Measurements from ENCODE around the gene CYP4F22. TPM values are rescaled to one million over a fixed set of nuclear protein-coding genes. Genes with fewer than 3 reads are reported as not detected.

CYP4F22 gene
- total and polyA plus RNA-seq, 2 experiments from 2014 or later = not detected

- H3K79me2 ChIP-seq (ENCODE audit: insufficient read depth) = no peaks in the 10 kb centered on the region
- H3K4me3 ChIP-seq = no peak overlapping the region
- DNase-seq = peak; percentile 47
- H3K9me2 ChIP-seq (ENCODE audit: insufficient read depth) = no peaks in the 10 kb centered on the region
- peak overlapping the region; percentile 12 for H3K4me2 ChIP-seq (ENCODE audit: unreplicated experiment)
- peaks cover 4% of the 10 kb centered on the region; the same call in 1 of the 2 replicates for H3F3A ChIP-seq (ENCODE audit: insufficient read depth)
- in situ Hi-C loops (cut with MboI) = loop anchor here (10.0 kb wide), 1 partner anchor 457 kb away; no protein-coding TSS in a partner anchor
- H3K27me3 ChIP-seq (replicated peaks; ENCODE audit: insufficient read depth) = no peaks in the 10 kb centered on the region
- no peak for TF ChIP-seq EZH2 (IDR thresholded peaks at IDR 0.05; ENCODE audit: insufficient read depth, poor library complexity, severe bottlenecking)
- TF ChIP-seq EZH2phosphoT487 (IDR thresholded peaks at IDR 0.05; ENCODE audit: insufficient read depth, low read depth) = no peak
- H2AFZ ChIP-seq = peak overlapping the region; percentile 54; the same call in 1 of the 2 replicates
- H3K9me3 ChIP-seq (ENCODE audit: low read depth) = no peaks in the 10 kb centered on the region
- no peaks in the 10 kb centered on the region for H4K20me1 ChIP-seq (ENCODE audit: insufficient read depth)
- H3K9ac ChIP-seq = no peak overlapping the region
- H3K36me3 ChIP-seq (ENCODE audit: low read depth) = no peaks in the 10 kb centered on the region
- no peak overlapping the region for H3K27ac ChIP-seq
- H3K4me1 ChIP-seq (ENCODE audit: insufficient read depth) = peaks cover 4% of the 10 kb centered on the region; the same call in 1 of the 2 replicates
- WGBS, 2 experiments (ENCODE audit: low coverage in 1 of 2, low lambda C conversion rate in 2 of 2, missing lambda C conversion rate in 2 of 2) = 9 to 11% methylated on average over 27 to 37 of the region's 40 CpGs
Measured at GRCh38 chr19:15551293-15552004, 43.1 kb downstream of the CYP4F22 start.

- Histone ChIP-seq H3K27ac (peak overlapping the region; percentile 53), H3K4me1 (ENCODE audit: insufficient read depth) (peaks cover 4% of the 10 kb centered on the region; the same call in 1 of the 2 replicates), H3K36me3 (ENCODE audit: low read depth) (no peaks in the 10 kb centered on the region), H3F3A (ENCODE audit: insufficient read depth) (peaks cover 4% of the 10 kb centered on the region; the same call in 1 of the 2 replicates), H3K27me3 (replicated peaks; ENCODE audit: insufficient read depth) (no peaks in the 10 kb centered on the region), H3K9ac (peak overlapping the region; percentile 83), H3K4me2 (ENCODE audit: unreplicated experiment) (peak overlapping the region; percentile 79), H3K4me3 (peak overlapping the region; percentile 71), H3K9me3 (ENCODE audit: low read depth) (no peaks in the 10 kb centered on the region), H3K9me2 (ENCODE audit: insufficient read depth) (no peaks in the 10 kb centered on the region), H2AFZ (peak overlapping the region; percentile 77), H3K79me2 (ENCODE audit: insufficient read depth) (no peaks in the 10 kb centered on the region), H4K20me1 (ENCODE audit: insufficient read depth) (no peaks in the 10 kb centered on the region)
- peak; percentile 36 for DNase-seq
- 5 to 6% methylated on average over 16 to 17 of the region's 17 CpGs for WGBS, 2 experiments (ENCODE audit: low coverage in 1 of 2, low lambda C conversion rate in 2 of 2, missing lambda C conversion rate in 2 of 2)
- in situ Hi-C loops (cut with MboI) = loop anchor here (5.0 to 10.0 kb wide), 2 partner anchors 383 to 460 kb away; no protein-coding TSS in a partner anchor
- no peak for TF ChIP-seq EZH2 (IDR thresholded peaks at IDR 0.05; ENCODE audit: insufficient read depth, poor library complexity, severe bottlenecking)
- no peak for TF ChIP-seq EZH2phosphoT487 (IDR thresholded peaks at IDR 0.05; ENCODE audit: insufficient read depth, low read depth)
Measured at GRCh38 chr19:15555021-15555420, 46.7 kb downstream of the CYP4F22 start.

- TF ChIP-seq EZH2 (IDR thresholded peaks at IDR 0.05; ENCODE audit: insufficient read depth, poor library complexity, severe bottlenecking) = no peak
- no peak for TF ChIP-seq EZH2phosphoT487 (IDR thresholded peaks at IDR 0.05; ENCODE audit: insufficient read depth, low read depth)
- Histone ChIP-seq H3K9me2 (ENCODE audit: insufficient read depth) (no peaks in the 10 kb centered on the region), H3K4me2 (ENCODE audit: unreplicated experiment) (peak overlapping the region; percentile 79), H3K4me3 (peak overlapping the region; percentile 71), H2AFZ (peak overlapping the region; percentile 77), H3K27ac (peak overlapping the region; percentile 53), H3K9ac (peak overlapping the region; percentile 83), H3K4me1 (ENCODE audit: insufficient read depth) (peaks cover 4% of the 10 kb centered on the region; the same call in 1 of the 2 replicates), H3F3A (ENCODE audit: insufficient read depth) (peaks cover 4% of the 10 kb centered on the region; the same call in 1 of the 2 replicates), H3K79me2 (ENCODE audit: insufficient read depth) (no peaks in the 10 kb centered on the region), H4K20me1 (ENCODE audit: insufficient read depth) (no peaks in the 10 kb centered on the region), H3K36me3 (ENCODE audit: low read depth) (no peaks in the 10 kb centered on the region), H3K9me3 (ENCODE audit: low read depth) (no peaks in the 10 kb centered on the region), H3K27me3 (replicated peaks; ENCODE audit: insufficient read depth) (no peaks in the 10 kb centered on the region)
- DNase-seq = peak; percentile 98
- WGBS, 2 experiments (ENCODE audit: low coverage in 1 of 2, low lambda C conversion rate in 2 of 2, missing lambda C conversion rate in 2 of 2) = 1% methylated on average over 40 to 49 of the region's 49 CpGs
- in situ Hi-C loops (cut with MboI) = loop anchor here (5.0 to 10.0 kb wide), 2 partner anchors 384 to 461 kb away; no protein-coding TSS in a partner anchor
Measured at GRCh38 chr19:15555759-15556633, 47.7 kb downstream of the CYP4F22 start.

GRCh38 chr19:15556634-15557181 lies 48.4 kb downstream of the CYP4F22 start:
- TF ChIP-seq EZH2phosphoT487 (IDR thresholded peaks at IDR 0.05; ENCODE audit: insufficient read depth, low read depth) (no peak), EZH2 (IDR thresholded peaks at IDR 0.05; ENCODE audit: insufficient read depth, poor library complexity, severe bottlenecking) (no peak)
- no peak for DNase-seq
- Histone ChIP-seq H3K27ac (no peak overlapping the region), H3K27me3 (replicated peaks; ENCODE audit: insufficient read depth) (no peaks in the 10 kb centered on the region), H3K4me2 (ENCODE audit: unreplicated experiment) (peak overlapping the region; percentile 79), H4K20me1 (ENCODE audit: insufficient read depth) (no peaks in the 10 kb centered on the region), H3K4me1 (ENCODE audit: insufficient read depth) (peaks cover 4% of the 10 kb centered on the region; the same call in 1 of the 2 replicates), H3K4me3 (peak overlapping the region; percentile 71; the same call in 1 of the 2 replicates), H2AFZ (peak overlapping the region; percentile 77; the same call in 1 of the 2 replicates), H3K9me2 (ENCODE audit: insufficient read depth) (no peaks in the 10 kb centered on the region), H3K79me2 (ENCODE audit: insufficient read depth) (no peaks in the 10 kb centered on the region), H3K9ac (no peak overlapping the region), H3K36me3 (ENCODE audit: low read depth) (no peaks in the 10 kb centered on the region), H3F3A (ENCODE audit: insufficient read depth) (peaks cover 4% of the 10 kb centered on the region; the same call in 1 of the 2 replicates), H3K9me3 (ENCODE audit: low read depth) (no peaks in the 10 kb centered on the region)
- 2% methylated on average over 7 of the region's 7 CpGs for WGBS, 2 experiments (ENCODE audit: low coverage in 1 of 2, low lambda C conversion rate in 2 of 2, missing lambda C conversion rate in 2 of 2)
- in situ Hi-C loops (cut with MboI) = loop anchor here (5.0 to 10.0 kb wide), 2 partner anchors 384 to 462 kb away; no protein-coding TSS in a partner anchor

Data from GM23248 (cell line).